ENCODE measurements around the gene RAPSN.
A peak's percentile ranks its signal among the peaks of the same experiment; 100 is the strongest.

Gene RAPSN

DNA sequence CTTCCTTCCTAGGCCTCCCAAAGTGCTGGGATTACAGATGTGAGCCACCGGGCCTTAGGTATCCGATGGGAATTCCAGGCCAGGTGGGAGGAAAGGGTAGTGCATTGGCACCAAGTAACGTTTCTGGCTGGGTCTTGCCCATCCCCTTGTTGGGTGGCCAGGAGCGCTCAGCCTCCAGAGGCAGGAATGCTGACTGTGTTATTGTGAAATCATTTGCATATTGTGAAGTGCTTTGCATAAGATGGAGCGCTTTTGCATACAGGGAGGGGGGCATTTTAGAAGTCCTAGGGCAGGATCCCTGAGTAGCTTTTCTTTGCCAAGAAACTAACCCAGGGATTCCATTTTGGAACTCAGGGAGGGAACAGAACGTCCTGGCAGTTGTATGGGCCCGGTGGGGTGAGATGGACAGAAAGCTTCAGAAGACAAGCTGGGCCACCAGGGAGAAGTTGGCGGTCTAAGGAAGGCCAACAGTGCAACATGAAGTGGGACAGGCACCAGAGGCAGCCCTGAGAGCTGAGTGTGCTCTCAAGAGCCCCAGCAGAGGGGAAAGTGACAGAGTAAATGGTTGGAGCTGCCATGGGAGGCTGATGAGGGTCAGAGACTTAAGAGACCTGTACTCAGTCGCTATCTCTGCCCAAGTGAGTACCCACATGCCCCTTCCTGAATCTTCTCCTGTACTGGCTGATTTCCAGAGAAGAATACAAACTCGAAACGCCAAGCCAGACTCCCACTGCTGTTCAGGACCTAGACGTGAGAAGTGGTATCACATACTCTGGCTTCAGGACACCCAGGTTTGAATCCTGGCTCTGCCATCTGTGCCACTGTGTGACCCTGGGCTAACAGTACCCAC, 41.8 kb downstream of the RAPSN start:
- no peak for DNase-seq

GRCh38 chr11:47403571-47403970, 45.4 kb downstream of the RAPSN start:
- no peak for DNase-seq

- DNase-seq: no peak
Measured at GRCh38 chr11:47403135-47403534, 45.8 kb downstream of the RAPSN start.

DNA sequence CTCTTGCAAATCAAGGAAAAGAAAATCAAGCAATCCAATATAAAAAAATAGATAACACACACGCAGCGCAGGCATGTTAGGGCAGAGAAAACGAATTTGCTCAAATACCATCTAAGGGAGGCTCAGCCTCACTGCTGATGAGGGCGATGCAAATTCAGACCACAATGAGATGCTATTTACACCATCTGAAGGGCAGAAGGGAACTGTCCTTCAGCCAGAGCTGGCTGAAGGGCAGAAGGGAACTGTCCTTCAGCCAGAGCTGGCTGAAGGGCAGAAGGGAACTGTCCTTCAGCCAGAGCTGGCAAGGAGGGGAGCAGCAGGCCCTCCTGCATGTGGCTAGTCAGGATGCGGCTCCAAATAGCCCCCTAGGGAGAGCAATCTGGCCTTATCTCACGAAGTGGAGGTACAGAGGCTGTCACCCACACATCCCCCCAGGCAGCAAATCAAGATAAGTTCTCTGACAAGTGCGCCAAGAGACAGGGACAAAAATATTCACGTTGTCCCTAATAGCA, 48.1 kb downstream of the RAPSN start:
- DNase-seq: no peak

DNA sequence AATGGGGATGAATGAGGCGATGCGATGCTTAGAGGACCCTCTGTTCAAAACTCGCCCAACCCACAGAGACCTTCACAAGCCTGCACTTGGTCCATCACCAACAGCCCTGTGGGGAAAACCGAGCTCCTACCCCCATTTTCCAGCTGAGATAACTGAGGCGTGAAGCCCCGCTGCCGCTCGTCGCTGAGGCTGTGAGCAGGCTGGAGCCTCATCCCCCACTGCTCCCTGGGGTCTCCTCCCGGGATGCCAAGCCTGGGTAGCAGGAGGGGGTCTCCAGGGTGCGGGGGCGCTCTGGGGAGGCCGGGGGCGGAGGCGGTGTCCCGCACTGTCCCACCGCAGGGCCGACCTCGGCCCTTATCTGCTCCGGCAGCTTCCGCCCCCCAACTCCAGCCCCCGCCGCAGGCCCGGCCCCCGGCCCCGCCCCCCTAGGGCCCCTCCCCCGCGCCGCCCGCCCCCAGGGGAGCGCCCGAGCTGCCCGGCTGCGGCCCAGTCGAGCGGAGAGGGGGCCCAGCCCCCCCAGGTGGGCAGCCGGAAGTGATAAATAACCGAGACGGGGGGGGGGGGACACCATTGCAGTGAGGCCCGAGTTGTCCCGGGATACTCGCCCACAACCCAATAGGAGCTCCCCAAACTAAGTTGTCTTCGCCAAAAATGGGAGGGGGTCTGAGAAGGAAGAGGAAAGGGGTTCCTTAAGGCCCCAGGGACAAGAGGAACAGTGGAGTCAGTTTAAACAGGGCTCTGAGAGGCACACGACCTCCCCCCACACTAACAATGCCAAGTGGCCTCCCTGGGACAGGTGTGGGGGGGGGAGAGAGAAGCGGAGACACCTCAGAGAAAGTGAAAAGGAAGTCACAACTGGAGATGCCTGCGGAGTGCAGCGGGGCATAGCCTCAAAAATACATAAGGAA, 48.8 kb downstream of the RAPSN start:
- DNase-seq: peak; percentile 24

GRCh38 chr11:47398551-47398950, 50.4 kb downstream of the RAPSN start:
- DNase-seq: no peak

DNA sequence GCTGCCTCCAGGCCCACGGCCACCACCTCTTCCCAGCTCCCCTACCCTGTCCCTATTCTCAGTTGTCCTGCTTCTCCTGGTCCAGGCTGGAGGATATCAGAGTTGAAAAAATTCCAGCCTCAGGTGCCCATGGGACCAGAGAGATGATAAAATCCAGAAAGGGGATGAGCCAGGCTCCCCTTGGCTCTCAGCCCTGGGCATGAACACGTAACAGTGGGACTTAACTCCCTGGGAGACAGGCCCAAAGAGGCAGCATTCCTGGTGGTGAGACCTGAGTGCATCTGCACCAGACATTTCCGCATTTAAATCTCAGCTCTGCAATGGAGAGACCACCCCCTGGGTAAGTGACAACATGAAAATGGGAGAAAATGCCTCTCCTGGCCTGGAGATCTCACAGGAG, 50.9 kb downstream of the RAPSN start:
- no peak for DNase-seq

- DNase-seq: no peak
Measured at GRCh38 chr11:47396049-47396320, 53.0 kb downstream of the RAPSN start.

- DNase-seq: no peak
Measured at GRCh38 chr11:47395223-47396048, 53.5 kb downstream of the RAPSN start.

DNA sequence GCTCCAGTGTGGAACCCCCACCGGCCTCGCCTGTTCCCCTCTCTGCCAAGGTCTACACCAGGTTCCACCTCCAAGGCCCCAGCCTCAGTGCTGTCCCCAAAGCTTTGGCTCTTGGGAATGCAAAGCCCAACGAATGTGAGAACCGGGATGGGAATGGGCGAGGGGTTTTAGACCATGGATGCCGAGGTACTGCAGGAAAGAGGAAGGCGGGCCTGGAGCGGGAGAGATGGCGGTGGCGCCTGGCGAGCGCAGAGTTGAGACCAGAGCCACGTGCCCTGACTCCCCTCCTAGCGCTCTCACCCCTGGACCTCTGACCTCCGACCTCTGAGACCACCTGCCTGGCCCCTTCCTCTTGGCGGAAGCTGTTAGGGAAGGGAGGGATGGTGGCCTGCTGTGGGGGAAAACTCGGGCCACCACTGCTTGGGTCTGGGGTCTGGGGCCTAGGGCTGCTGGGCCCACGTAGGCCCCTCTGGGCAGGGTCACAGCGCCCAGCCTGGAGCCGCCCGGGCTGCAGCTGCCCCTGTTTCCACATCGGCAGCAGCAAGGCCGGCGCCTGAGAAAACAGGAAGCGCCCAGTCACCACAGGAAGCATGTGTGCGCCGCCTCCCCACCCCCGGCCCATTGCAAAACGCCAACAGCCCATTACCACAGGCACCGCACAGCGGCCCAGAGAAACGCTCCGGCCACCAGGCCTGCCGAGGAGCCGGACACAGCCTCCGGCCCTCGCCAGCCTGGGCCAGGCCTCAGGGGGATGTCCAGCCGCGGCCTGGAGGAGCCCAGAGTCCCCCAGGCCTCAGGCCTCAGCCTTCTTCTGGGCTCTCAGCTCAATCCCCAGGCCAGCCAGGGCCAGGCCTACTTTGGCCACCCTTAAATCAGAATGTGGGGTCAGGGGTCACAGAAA, 54.4 kb downstream of the RAPSN start:
- peak; percentile 64 for DNase-seq

- DNase-seq: no peak
Measured at GRCh38 chr11:47394050-47394321, 55.0 kb downstream of the RAPSN start.

DNA sequence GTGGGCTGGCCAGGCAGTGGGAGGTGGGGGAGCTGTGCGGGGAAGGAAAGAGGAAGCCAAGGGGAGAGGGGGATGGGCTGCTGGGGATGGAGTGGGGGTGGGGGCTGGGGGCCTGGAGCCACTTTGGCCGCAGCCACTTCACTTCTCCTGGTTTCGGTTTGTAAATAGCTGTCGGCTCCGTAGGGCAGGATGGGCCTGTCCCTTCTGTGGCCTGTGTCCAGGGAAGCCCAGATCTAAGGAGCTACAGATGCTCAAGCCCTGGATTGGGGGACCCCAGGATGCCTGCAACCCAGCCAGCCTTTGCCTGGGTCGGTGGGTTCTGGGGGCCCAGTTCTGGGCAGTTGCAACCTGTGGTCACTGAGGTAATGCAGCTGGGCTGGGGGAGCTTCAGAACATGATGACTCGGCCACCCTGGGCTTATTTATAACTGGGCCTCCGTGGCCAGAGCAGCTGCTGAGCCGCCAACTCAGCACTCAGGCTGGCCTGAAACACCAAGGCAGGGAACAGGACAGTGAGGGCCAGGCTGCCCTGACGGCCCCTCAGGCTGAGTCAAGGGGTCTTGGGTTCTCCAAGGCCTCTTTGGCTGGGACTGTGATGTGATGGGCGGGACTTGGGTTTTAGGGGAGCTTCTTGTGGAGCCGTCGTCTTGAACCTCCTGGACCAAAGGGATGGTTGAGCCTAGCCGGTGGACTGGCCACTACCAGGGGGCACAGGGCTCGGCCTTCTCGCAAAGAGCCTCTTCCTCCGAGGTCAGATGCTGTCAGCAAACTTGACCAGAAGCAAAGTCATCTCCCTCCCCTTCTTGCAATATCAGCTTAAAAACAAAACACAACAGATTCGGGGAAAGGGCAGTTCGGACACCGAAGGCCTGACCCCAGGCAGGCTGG, 55.5 kb downstream of the RAPSN start:
- no peak for DNase-seq

GRCh38 chr11:47392546-47393162, 56.3 kb downstream of the RAPSN start:
- DNase-seq: no peak

DNA sequence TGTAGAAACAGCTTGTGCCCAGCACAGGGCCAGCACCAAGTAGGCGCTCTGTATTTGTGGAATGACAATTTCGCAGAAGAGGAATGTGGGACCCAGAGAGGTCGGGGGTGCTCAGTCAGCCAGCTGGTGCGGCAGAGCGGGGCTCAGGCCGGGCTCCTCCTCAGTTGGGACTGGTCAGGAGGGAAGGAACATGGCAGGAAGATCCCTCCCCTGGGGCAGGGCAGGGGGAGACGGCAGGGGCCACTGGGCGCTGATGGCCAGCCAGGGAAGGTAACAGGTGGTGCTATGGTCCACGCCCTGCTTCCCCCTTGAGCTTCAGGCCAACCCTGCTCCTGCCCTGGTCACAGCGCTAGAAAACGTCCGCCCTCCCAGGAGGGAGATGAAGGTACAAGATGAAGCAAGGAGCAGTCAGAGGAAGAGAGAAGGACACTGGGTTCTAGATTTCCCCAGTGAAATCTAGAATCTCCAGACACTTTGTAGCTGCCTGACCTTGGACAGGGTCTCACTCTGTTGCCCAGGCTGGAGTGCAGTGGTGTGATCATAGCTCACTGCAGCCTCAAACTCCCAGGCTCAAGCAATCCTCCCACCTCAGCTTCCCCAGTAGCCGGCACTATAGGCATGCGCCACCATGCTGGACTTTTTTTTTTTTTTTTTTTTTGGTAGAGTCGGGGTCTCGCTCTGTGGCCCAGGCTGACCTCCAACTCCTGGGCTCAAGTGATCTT, 57.1 kb downstream of the RAPSN start:
- DNase-seq: no peak

GRCh38 chr11:47391077-47391583, 57.8 kb downstream of the RAPSN start:
- no peak for DNase-seq

GRCh38 chr11:47390422-47390760, 58.5 kb downstream of the RAPSN start:
- no peak for DNase-seq

DNA sequence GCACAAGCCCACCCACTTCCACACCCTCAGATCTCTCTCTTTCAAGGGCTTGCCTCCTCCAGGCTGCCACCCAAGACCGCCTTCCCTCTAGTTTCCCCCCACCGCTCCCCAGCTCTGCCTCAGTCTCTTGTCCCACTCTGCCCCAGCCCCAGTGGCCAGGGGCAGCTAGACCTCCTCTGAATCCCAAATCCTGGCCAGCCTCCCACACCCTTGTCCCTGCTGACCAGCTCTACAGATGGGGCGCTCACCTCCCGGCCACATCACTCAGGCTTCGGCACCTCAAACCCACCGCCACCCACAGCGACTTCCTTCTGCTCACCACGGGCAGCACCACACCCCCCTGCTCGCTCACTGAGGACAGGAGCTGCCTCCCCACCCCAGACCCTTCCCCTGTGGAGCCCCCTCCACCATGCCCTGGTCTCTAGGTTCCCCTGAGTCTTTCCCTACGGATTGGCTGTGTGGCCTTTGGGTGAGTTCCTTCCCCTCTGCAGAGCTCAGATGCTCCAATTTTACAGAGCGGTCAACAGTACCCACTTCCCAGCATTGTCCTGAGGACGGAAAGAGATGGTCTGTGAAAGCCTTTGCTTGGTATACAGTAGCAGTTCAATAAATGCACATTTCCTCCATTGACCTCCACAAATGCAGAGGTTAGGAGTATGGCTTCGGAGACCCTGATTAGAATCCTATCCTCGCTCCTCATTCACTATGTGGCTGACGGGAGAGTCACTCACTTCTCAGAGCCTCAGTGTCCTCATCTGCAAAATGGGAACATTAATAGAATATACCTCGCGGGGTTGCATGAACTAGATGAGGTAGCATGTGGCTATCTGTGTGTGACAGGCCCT, 59.1 kb downstream of the RAPSN start:
- no peak for DNase-seq

GRCh38 chr11:47388697-47389576, 60.0 kb downstream of the RAPSN start:
- no peak for DNase-seq
